Measurements from ENCODE around the gene DCAF12. TPM values are rescaled to one million over a fixed set of nuclear protein-coding genes. Genes with fewer than 3 reads are reported as not detected.

DCAF12 gene
- total and polyA plus RNA-seq, 2 of the 13 experiments (the other 11 are each of a cell fraction or from before 2014, with no cell fraction given), result 26.8 to 37.4 TPM

DNA sequence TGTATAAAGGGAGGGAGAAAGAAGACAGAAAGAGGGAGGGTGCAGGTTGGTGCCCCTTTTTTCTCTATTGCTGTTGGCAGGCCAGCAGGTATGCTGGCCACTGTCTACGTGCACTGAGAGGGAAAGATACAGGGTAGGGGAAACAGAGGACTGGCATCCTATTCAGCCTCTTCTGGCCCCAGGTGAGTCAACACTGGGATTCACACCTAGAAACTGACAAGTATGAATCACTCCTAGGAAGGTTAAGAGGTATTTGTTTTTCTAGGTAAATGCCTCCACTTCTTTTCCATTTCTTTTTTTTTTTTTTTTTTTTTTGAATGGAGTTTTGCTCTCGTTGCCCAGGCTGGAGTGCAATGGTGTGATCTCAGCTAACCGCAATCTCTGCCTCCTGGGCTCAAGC, 49.6 kb upstream of the DCAF12 start:
- ATAC-seq (no peak), FAIRE-seq (no peak), DNase-seq (ENCODE audit: low spot score) (no peak)
- Histone ChIP-seq H4K20me1 (ENCODE audit: insufficient read depth, low read length) (no peaks in the 10 kb centered on the region; the same call in 1 of the 2 replicates), H3K9ac (ENCODE audit: insufficient read depth, low read depth, low read length) (no peak overlapping the region), H3K4me3 (replicated peaks in 1 of 3; ENCODE audit: insufficient read depth in 1 of 3, low read depth in 2 of 3, low read length in 3 of 3) (no peak overlapping the region), H3K27ac (ENCODE audit: extremely low read length, insufficient read depth, low read length) (no peak overlapping the region), H3K27me3 (ENCODE audit: control insufficient read depth in 1 of 2, insufficient read depth in 2 of 2, low read length in 2 of 2) (peaks cover 0 to 3% of the 10 kb centered on the region in 2 experiments; a peak in 1 of 5 replicates), H3K4me2 (ENCODE audit: low read depth, low read length) (no peak overlapping the region), H3K9me3 (ENCODE audit: low read length) (no peaks in the 10 kb centered on the region), H3K4me1 (ENCODE audit: insufficient read depth, low read length) (peaks cover 8% of the 10 kb centered on the region), H3K79me2 (ENCODE audit: insufficient read depth, low read length) (peaks cover 25% of the 10 kb centered on the region), H2AFZ (ENCODE audit: low read length) (no peak overlapping the region), H3K36me3 (replicated peaks in 1 of 2; ENCODE audit: control insufficient read depth in 1 of 2, insufficient read depth in 2 of 2, low read length in 2 of 2) (no peaks in the 10 kb centered on the region)
- ChIA-PET CTCF (ENCODE audit: low intra/inter-chr PET ratio, low total read pairs) (no interaction called here), POLR2A (no interaction called here)
- intact Hi-C loops (cut with micrococcal nuclease; ENCODE audit: unreplicated experiment), result loop anchor here (5.0 kb wide), 2 partner anchors 49 to 76 kb away; partner anchors contain the start of gene DCAF12
- no TSS peak for BruUV-seq (replicated peaks)
- in situ Hi-C loops (cut with HindIII; ENCODE audit: extremely low pct_ligation_motif_present, low pct_unique_long_range_greater_than_20kb), result no loop called here
- 59% methylated on average over 3 of the region's 3 CpGs for WGBS (ENCODE audit: low lambda C conversion rate)
- TF ChIP-seq RERE (CRISPR knock-in tag; IDR thresholded peaks at IDR 0.05; ENCODE audit: low read depth) (no peak), NPAS2 (CRISPR knock-in tag; IDR thresholded peaks at IDR 0.05; ENCODE audit: borderline replicate concordance) (no peak), ZNF30 (CRISPR knock-in tag; IDR thresholded peaks at IDR 0.05) (no peak), ZNF501 (CRISPR knock-in tag; IDR thresholded peaks at IDR 0.05) (no peak), HNRNPLL (IDR thresholded peaks at IDR 0.05; ENCODE audit: low read depth, low read length, poor library complexity, severe bottlenecking) (no peak), HIVEP1 (CRISPR knock-in tag; IDR thresholded peaks at IDR 0.05) (no peak), KMT2B (CRISPR knock-in tag; IDR thresholded peaks at IDR 0.05) (no peak)
- TF ChIP-seq, protein P1, sequence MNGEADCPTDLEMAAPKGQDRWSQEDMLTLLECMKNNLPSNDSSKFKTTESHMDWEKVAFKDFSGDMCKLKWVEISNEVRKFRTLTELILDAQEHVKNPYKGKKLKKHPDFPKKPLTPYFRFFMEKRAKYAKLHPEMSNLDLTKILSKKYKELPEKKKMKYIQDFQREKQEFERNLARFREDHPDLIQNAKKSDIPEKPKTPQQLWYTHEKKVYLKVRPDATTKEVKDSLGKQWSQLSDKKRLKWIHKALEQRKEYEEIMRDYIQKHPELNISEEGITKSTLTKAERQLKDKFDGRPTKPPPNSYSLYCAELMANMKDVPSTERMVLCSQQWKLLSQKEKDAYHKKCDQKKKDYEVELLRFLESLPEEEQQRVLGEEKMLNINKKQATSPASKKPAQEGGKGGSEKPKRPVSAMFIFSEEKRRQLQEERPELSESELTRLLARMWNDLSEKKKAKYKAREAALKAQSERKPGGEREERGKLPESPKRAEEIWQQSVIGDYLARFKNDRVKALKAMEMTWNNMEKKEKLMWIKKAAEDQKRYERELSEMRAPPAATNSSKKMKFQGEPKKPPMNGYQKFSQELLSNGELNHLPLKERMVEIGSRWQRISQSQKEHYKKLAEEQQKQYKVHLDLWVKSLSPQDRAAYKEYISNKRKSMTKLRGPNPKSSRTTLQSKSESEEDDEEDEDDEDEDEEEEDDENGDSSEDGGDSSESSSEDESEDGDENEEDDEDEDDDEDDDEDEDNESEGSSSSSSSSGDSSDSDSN (CRISPR knock-in tag; IDR thresholded peaks at IDR 0.05), result no peak
- TF ChIP-seq, protein P2, sequence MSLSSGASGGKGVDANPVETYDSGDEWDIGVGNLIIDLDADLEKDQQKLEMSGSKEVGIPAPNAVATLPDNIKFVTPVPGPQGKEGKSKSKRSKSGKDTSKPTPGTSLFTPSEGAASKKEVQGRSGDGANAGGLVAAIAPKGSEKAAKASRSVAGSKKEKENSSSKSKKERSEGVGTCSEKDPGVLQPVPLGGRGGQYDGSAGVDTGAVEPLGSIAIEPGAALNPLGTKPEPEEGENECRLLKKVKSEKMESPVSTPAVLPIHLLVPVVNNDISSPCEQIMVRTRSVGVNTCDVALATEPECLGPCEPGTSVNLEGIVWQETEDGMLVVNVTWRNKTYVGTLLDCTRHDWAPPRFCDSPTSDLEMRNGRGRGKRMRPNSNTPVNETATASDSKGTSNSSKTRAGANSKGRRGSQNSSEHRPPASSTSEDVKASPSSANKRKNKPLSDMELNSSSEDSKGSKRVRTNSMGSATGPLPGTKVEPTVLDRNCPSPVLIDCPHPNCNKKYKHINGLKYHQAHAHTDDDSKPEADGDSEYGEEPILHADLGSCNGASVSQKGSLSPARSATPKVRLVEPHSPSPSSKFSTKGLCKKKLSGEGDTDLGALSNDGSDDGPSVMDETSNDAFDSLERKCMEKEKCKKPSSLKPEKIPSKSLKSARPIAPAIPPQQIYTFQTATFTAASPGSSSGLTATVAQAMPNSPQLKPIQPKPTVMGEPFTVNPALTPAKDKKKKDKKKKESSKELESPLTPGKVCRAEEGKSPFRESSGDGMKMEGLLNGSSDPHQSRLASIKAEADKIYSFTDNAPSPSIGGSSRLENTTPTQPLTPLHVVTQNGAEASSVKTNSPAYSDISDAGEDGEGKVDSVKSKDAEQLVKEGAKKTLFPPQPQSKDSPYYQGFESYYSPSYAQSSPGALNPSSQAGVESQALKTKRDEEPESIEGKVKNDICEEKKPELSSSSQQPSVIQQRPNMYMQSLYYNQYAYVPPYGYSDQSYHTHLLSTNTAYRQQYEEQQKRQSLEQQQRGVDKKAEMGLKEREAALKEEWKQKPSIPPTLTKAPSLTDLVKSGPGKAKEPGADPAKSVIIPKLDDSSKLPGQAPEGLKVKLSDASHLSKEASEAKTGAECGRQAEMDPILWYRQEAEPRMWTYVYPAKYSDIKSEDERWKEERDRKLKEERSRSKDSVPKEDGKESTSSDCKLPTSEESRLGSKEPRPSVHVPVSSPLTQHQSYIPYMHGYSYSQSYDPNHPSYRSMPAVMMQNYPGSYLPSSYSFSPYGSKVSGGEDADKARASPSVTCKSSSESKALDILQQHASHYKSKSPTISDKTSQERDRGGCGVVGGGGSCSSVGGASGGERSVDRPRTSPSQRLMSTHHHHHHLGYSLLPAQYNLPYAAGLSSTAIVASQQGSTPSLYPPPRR (CRISPR knock-in tag; IDR thresholded peaks at IDR 0.05; ENCODE audit: borderline replicate concordance), result no peak
- TF ChIP-seq, protein P3, sequence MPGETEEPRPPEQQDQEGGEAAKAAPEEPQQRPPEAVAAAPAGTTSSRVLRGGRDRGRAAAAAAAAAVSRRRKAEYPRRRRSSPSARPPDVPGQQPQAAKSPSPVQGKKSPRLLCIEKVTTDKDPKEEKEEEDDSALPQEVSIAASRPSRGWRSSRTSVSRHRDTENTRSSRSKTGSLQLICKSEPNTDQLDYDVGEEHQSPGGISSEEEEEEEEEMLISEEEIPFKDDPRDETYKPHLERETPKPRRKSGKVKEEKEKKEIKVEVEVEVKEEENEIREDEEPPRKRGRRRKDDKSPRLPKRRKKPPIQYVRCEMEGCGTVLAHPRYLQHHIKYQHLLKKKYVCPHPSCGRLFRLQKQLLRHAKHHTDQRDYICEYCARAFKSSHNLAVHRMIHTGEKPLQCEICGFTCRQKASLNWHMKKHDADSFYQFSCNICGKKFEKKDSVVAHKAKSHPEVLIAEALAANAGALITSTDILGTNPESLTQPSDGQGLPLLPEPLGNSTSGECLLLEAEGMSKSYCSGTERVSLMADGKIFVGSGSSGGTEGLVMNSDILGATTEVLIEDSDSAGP (CRISPR knock-in tag; IDR thresholded peaks at IDR 0.05; ENCODE audit: borderline replicate concordance), result no peak
